ENCODE data around the gene SNX2.

SNX2 gene

GRCh38 chr5:122790354-122791103, 15.6 kb downstream of the SNX2 start:
- DNase-seq (ENCODE audit: extremely low read depth, low read depth) = no peak

GRCh38 chr5:122805481-122805880, 30.6 kb downstream of the SNX2 start:
- no peak overlapping the region for H3K4me3 ChIP-seq (replicated peaks; ENCODE audit: low read depth, low read length)
- DNase-seq (ENCODE audit: extremely low read depth, low read depth) = no peak
- TF ChIP-seq CTCF (IDR thresholded peaks at IDR 0.05; ENCODE audit: low read depth, low read length, missing control alignments) = no peak

More at GRCh38 chr5:122790354-122791103, 15.6 kb downstream of the SNX2 start:
- no peak overlapping the region for H3K4me3 ChIP-seq (replicated peaks; ENCODE audit: low read depth, low read length)
- no peak for TF ChIP-seq CTCF (IDR thresholded peaks at IDR 0.05; ENCODE audit: low read depth, low read length, missing control alignments)

- DNase-seq (ENCODE audit: extremely low read depth, low read depth) = no peak
- no peak overlapping the region for H3K4me3 ChIP-seq (replicated peaks; ENCODE audit: low read depth, low read length)
- no peak for TF ChIP-seq CTCF (IDR thresholded peaks at IDR 0.05; ENCODE audit: low read depth, low read length, missing control alignments)
Measured at GRCh38 chr5:122810405-122810804, 35.5 kb downstream of the SNX2 start.

GRCh38 chr5:122815218-122815767, 40.4 kb downstream of the SNX2 start:
- TF ChIP-seq CTCF (IDR thresholded peaks at IDR 0.05; ENCODE audit: low read depth, low read length, missing control alignments) = no peak
- H3K4me3 ChIP-seq (replicated peaks; ENCODE audit: low read depth, low read length) = no peak overlapping the region
- DNase-seq (ENCODE audit: extremely low read depth, low read depth) = no peak

- TF ChIP-seq CTCF (IDR thresholded peaks at IDR 0.05; ENCODE audit: low read depth, low read length, missing control alignments) = no peak
- DNase-seq (ENCODE audit: extremely low read depth, low read depth) = no peak
Measured at GRCh38 chr5:122816756-122817155, 41.9 kb downstream of the SNX2 start.

GRCh38 chr5:122831984-122832383, 57.1 kb downstream of the SNX2 start:
- no peak overlapping the region for H3K4me3 ChIP-seq (replicated peaks; ENCODE audit: low read depth, low read length)
- DNase-seq (ENCODE audit: extremely low read depth, low read depth) = no peak
- TF ChIP-seq CTCF (IDR thresholded peaks at IDR 0.05; ENCODE audit: low read depth, low read length, missing control alignments) = no peak

More at GRCh38 chr5:122816756-122817155, 41.9 kb downstream of the SNX2 start:
- H3K4me3 ChIP-seq (replicated peaks; ENCODE audit: low read depth, low read length) = no peak overlapping the region
